ENCODE measurements around the gene CFAP97D1. TPM values are rescaled to one million over a fixed set of nuclear protein-coding genes. Genes with fewer than 3 reads are reported as not detected.

The CFAP97D1 gene
- total RNA-seq, result not detected in 2 replicates

DNA sequence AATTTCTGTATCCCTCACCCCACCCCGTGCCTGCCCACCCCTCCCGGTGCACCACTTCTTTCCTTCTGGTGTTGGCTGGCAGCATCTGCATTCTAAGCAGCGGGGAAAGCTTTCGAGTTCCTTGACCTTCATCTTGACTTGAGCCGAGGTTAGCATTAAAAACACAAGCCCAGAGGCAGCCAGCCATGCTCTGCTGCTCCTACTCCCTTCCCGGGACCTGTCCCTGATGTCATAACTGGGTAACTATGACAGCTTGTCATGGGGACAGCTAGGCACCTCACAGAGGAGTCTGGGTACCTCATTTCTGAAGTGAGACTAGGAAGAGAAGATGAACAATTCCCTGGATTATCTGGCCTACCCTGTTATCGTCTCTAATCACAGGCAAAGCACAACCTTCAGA is at the start of gene CFAP97D1:
Gene CFAP97D1 (plus strand): TSS at position 301 of the 400 bp plus-strand sequence. CDS start 28 bp downstream, at position 329.
- DNase-seq (ENCODE audit: extremely low read depth, low read depth, low spot score), result no peak

DNA sequence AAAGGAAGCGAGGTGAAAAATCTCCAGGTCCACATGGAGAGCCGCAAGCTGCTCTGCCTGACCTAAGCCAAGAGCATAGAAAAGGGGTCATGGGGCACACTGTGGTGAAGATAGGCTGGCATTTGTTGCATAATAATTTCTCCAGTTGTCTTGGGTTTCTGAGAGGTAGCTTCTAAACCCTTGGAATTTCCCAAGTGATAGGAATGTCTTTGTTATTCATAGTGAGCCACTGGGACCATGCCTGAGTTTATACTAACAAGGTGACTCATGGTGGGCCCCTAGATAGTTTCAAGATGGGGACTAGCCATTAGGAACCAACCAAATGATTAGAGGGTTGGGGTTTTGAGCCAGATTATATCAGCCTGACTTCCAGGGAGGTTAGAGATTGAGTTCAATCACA is 47.3 kb upstream of the CFAP97D1 start:
- DNase-seq (ENCODE audit: extremely low read depth, low read depth, low spot score), result no peak

- DNase-seq (ENCODE audit: extremely low read depth, low read depth, low spot score), result no peak
Measured at GRCh38 chr17:43733956-43734355, 46.3 kb upstream of the CFAP97D1 start.

DNA sequence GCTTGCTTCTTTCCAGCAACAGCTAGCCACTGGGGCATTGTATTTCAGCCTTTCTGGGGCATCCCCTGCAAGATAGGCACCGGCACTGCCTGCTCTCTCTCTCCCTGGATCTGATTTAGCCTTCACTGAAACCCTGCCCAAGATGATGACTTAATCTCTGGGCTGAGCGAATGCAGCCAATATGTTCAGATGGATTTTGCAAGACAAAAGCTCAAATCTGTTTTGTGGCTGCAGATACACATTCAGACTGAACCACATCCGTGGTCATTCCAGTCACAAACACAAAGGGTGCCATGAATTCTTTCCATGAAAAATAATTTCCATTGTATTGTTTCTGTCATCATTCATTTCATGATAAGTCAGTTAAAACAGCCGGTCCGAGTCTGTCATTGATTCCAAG is 45.9 kb upstream of the CFAP97D1 start:
- DNase-seq (ENCODE audit: extremely low read depth, low read depth, low spot score), result no peak

- DNase-seq (ENCODE audit: extremely low read depth, low read depth, low spot score), result no peak
Measured at GRCh38 chr17:43736389-43736788, 43.8 kb upstream of the CFAP97D1 start.

DNA sequence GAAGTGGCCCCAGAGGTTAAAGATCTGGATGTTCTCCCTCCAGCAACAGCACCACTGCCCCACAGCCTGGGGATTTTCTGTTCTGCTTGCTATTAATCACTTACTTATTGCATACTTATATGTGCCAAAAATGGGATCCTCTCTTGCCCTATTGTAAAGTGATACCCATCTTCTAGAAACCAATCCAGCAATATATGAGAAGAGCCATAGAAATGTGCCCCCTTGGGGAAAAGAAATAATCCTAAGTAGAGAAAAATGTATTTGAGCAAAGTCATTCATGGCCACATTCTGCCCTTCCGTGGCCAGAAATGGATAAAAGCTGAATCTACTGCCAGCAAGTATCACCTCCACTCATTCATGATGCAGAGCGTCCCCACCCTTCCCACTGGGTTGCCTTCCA is 42.5 kb upstream of the CFAP97D1 start:
- no peak for DNase-seq (ENCODE audit: extremely low read depth, low read depth, low spot score)

GRCh38 chr17:43740541-43740940 is 39.7 kb upstream of the CFAP97D1 start:
- DNase-seq (ENCODE audit: extremely low read depth, low read depth, low spot score), result no peak

DNA sequence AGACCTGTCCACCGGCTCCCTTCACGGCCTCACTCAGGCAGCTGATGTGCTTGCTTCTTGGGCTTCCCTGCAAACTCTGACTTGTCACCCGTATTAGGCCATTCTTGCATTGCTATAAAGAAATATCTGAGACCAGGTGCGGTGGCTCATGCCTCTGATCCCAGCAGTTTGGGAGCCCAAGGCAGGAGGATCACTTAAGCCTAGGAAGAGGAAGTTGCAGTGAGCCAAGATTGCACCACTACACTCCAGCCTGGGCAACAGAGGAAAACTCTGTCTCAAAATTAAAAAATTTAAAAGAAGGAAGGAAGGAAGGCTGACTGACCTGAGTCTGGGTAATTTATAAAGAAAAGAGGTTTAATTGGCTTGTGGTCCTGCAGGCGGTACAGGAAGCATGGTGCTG is 38.6 kb upstream of the CFAP97D1 start:
- DNase-seq (ENCODE audit: extremely low read depth, low read depth, low spot score), result no peak

- no peak for DNase-seq (ENCODE audit: extremely low read depth, low read depth, low spot score)
Measured at GRCh38 chr17:43745541-43745940, 34.7 kb upstream of the CFAP97D1 start.

GRCh38 chr17:43750153-43750552 is 30.1 kb upstream of the CFAP97D1 start:
- DNase-seq (ENCODE audit: extremely low read depth, low read depth, low spot score), result no peak

DNA sequence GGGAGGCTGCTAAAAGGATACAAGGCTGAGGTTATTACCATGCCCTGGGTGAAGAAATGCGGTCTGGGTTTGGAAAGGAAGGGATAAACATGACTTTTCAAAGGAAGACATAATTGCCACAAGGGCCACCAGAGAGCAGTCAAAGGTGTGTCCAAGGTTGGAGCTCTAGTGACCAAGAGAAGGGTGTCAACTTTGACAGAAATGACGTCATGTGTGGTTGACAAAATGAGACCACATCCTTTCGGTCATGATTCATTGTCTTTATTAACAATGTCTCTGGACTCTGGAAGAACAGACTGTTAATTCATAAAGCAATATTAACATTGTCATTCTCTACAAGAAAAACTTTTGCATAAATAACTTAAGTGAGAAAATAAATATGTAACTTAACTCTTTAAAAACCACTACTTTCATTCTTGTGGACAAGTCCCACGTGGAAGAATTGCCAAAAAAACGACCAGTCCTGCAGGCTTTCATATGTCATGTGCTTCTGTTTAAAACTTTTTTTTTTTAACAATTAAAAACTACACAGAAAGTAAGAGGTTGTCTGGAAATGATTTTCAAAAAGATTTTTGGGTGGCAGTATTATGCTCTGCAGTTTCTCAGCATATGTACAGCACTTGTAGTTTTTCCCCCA is 26.6 kb upstream of the CFAP97D1 start:
- no peak for DNase-seq (ENCODE audit: extremely low read depth, low read depth, low spot score)

DNA sequence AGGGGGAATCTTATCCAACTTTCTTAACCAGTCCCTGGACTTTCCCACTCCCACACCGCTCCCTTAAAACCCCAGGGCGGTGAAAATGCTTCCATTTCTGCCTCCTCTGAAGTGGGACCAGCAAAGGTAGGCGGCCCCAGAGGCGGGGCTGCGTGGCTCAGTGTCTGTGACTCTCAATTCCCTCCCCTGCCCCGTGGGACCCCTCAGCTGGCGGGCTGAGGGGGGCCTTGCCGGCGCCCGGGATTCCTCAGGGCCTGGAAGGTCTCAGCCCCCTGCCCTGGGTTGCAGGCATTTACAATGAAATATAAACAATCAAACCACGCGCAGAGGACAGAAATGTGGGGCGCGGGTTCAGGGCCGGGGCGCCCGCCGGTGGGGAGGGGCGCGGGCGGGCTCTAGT is 25.3 kb upstream of the CFAP97D1 start:
- DNase-seq (ENCODE audit: extremely low read depth, low read depth, low spot score), result no peak

- no peak for DNase-seq (ENCODE audit: extremely low read depth, low read depth, low spot score)
Measured at GRCh38 chr17:43755389-43755875, 24.8 kb upstream of the CFAP97D1 start.

GRCh38 chr17:43756201-43756600 is 24.0 kb upstream of the CFAP97D1 start:
- no peak for DNase-seq (ENCODE audit: extremely low read depth, low read depth, low spot score)

DNA sequence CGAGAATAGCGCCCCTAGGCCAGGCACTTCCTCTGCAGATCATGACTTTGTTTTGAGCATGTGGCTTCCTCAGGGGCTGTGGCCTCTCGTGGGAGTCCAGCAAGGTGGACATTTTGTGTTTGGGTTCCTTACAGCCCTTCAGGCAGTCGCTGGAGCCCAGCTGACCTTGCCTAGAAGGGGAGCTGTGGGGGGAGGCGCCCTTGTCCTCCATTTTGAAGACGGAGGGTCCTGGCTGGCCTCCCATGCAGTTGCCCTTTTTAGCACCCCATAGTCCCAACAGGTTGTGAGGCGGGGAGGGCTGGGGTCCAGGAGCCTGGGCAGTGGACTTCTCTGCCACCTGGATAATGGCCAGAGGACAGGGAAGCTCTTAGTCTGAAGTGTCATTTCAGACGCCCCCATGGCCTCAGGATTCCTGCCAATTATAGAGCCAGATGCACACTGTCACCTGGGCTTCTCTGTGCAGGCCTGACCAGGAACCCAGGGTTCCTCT is 23.0 kb upstream of the CFAP97D1 start:
- no peak for DNase-seq (ENCODE audit: extremely low read depth, low read depth, low spot score)

DNA sequence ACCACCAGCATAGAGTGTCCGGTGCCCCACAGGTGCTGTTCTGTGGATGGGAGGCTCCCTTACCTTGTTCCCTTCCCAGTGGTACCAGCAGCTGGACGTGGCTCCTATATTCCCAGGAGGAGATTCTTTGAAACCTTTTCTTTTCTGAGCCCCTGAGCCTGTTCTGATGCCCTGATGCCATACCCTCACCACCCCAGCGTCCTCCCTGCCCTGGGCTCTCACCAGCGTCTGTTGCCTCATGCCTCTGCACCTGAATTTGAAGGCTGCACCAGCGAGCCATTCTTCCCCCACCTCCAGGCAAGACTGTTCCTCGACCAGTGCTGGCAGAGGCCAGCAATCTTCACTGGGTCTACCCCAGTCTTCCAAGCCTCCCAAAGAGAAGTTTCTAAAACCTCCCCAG is 22.1 kb upstream of the CFAP97D1 start:
- DNase-seq (ENCODE audit: extremely low read depth, low read depth, low spot score), result no peak

DNA sequence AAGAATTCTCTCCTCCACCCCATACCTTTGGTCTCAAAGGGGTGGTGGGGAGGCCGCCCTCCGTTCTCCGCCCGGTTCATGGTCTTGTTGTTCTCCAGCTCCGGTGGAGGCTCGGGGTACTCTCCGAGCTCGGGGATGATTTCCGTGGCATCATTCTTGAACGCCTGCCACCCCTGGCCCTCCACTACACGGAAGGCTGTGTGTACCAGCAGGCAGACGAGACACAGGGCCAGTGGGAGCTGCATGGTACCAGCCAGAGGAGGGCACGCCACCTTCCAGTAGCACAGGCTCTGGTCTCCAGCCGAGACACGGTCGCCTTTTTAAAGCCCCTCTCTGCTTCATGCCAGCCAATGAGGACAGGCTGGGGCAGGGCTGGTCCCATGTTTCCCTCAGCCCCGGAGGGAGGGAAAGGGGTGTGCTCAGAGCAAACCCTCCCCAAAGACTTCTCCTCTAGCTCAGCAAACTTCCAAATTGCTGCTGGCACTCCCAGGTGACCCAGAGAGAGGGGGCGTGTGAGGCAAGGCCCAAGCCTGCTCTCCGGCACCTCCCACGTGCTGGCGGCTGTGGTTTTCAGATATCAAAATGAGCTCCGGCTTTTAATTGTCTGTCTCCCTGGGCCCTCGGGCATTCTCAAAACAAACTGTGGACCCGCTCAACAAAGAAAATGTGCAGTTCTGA is 21.6 kb upstream of the CFAP97D1 start, which contains the start of gene SOST:
Gene SOST (minus strand): TSS at position 295 of the 678 bp plus-strand sequence. CDS start 50 bp downstream, at position 245.
- DNase-seq (ENCODE audit: extremely low read depth, low read depth, low spot score), result no peak

DNA sequence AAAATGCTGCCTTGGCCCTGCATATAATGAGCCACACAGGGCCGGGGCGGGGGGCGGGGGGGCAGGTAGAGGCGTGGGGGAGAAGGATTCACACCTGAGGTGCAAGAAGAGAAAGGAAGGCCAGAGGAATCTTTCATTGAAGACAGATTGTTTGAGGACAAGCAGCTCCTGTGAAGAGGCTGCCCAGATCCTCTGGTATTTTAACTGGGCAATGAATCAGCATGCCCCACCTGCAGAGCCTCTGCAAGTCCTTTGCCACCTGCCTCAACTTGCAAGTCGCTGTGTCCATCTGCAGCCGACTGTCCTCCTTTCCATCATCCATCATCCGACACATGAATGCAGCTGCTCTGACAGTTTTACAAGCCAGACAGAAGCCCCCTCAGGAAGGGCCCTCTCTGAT is 20.4 kb upstream of the CFAP97D1 start:
- DNase-seq (ENCODE audit: extremely low read depth, low read depth, low spot score), result no peak

DNA sequence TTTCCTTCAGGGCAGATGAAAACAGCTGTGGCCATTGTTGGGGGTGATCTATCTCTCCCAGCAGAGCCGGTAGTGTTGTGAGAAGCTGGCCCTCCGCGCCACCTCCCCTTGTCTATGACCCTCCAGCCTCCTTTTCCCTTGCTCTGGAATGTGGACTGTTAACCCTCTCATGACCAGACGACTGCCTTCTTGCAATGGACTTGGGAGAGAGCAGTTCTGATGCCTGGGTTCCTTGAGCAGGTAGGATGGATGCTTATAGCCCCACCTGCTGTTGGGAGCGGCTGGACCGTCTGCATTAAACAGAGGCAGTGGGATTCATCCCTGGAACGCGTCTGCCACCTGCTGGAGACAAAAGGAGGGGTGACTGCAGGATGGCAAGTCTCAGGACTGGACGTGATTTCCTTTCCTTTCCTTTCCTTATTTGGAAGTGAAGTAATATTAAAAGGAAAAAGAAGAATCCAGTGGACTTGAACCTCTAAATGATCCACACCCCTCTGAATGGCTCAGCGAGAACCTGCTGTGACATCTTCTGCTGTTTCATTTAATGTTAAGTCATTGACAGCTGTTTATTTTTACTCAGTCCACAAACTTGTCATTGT is 19.9 kb upstream of the CFAP97D1 start:
- peak; percentile 77 for DNase-seq (ENCODE audit: extremely low read depth, low read depth, low spot score)

- DNase-seq (ENCODE audit: extremely low read depth, low read depth, low spot score), result no peak
Measured at GRCh38 chr17:43766413-43767052, 13.7 kb upstream of the CFAP97D1 start.

GRCh38 chr17:43767053-43767712 is 13.1 kb upstream of the CFAP97D1 start:
- DNase-seq (ENCODE audit: extremely low read depth, low read depth, low spot score), result no peak

Data from glomerular endothelial cell (primary cell).